H1 (cell line): ENCODE measurements around the gene KRTAP12-2. TPM values are rescaled to one million over a fixed set of nuclear protein-coding genes. Genes with fewer than 3 reads are reported as not detected.

Source experiments
- EGR1 ChIP-seq: IDR thresholded peaks from 2 replicates; pipeline ENCODE4 v1.6.1; 2011; ENCODE audit warnings: low read depth, low read length, borderline replicate concordance
- EZH2 ChIP-seq: fragments of 200-600 bp; sonication (generic); IDR thresholded peaks from 2 replicates; pipeline ENCODE4 v1.7.1; 2012; ENCODE audit warnings: low read depth, mild to moderate bottlenecking, moderate library complexity, low read length, inconsistent platforms; ENCODE audit not compliant: severe bottlenecking
- NANOG ChIP-seq: IDR thresholded peaks from 2 replicates; pipeline ENCODE4 v1.6.1; 2011; ENCODE audit warnings: low read length, low read depth, mild to moderate bottlenecking, inconsistent platforms; ENCODE audit not compliant: insufficient read depth, poor library complexity, severe bottlenecking
- SIN3A ChIP-seq, 2 experiments: IDR thresholded peaks in 1 of 2; conservative IDR thresholded peaks in 1 of 2; 2 replicates each; pipeline ENCODE4 v1.6.1; 2011 to 2012; ENCODE audit warnings: low read length in 2 of 2, improper control_type of control experiment in 1 of 2, low read depth in 1 of 2, mild to moderate bottlenecking in 1 of 2
- SRF ChIP-seq: IDR thresholded peaks from 2 replicates; pipeline ENCODE4 v1.6.1; 2011; ENCODE audit warnings: mild to moderate bottlenecking, low read depth, low read length, moderate library complexity
- TAF1 ChIP-seq: IDR thresholded peaks from 2 replicates; pipeline ENCODE4 v1.6.1; 2011; ENCODE audit warnings: mild to moderate bottlenecking, low read depth, low read length
- TAF7 ChIP-seq: optimal IDR thresholded peaks from 2 replicates; pipeline ENCODE3; 2011; ENCODE audit warnings: low read depth, mild to moderate bottlenecking, inconsistent platforms, low read length, moderate library complexity, borderline replicate concordance
- polyA plus RNA-seq, 7 experiments: library from polyadenylated mRNA; depleted of rRNA in 3 of 7; stranded (reverse) in 5 of 7; unstranded in 2 of 7; fragments of >200 nt in 5 of 7; fragments of 200-250 nt in 2 of 7; gene quantifications; 1 replicate in 5 of 7; 2 replicates in 1 of 7; 4 replicates in 1 of 7; pipeline versions ENCODE4 v1.2.1 to v1.2.3, GENCODE V29; 2011 to 2013; ENCODE audit warnings: missing spikeins in 2 of 7, mixed read lengths in 2 of 7
- total RNA-seq: library from RNA; stranded (reverse); fragmentation: NEBNext Ultra II Directional; extraction: Animal tissue kit (Norgen Biotek cat#: 25700); gene quantifications from 2 replicates; pipeline ENCODE4 v1.2.1, GENCODE V29; 2021
- TF ChIP-seq, protein P1 (sequence below): fragments of 300-600 bp; sonication (generic); IDR thresholded peaks from 2 replicates; pipeline ENCODE4 v1.7.1; 2012; ENCODE audit warnings: low read length, moderate library complexity, mild to moderate bottlenecking, inconsistent platforms; ENCODE audit not compliant: insufficient replicate concordance
- TF ChIP-seq, protein P2 (sequence below): IDR thresholded peaks from 2 replicates; pipeline ENCODE4 v1.6.1; 2012; ENCODE audit warnings: inconsistent platforms

Gene KRTAP12-2
- total and polyA plus RNA-seq, 2 of the 8 experiments (the other 6 are each of a cell fraction or from before 2014, with no cell fraction given), result 0.50 TPM; not detected in 1

DNA sequence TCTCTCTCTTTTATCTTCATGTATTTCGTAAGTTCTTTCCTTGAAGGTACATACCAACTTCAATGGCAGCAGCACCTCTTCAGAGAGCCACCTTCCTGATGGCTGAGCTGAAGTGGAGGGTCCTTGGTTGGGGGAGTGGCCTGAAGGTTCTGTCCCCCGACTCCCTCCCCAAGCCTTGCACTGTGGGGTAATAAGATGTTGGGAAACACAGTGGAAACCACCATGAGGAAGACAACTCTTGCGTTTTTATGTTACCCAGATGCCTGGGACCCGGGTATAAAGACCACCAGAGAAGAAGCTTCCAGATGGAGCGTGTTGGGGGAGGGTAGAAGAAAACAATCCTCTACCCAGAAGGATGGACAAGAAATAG, 8.2 kb downstream of the KRTAP12-2 start (continued):
- TF ChIP-seq, protein P1, sequence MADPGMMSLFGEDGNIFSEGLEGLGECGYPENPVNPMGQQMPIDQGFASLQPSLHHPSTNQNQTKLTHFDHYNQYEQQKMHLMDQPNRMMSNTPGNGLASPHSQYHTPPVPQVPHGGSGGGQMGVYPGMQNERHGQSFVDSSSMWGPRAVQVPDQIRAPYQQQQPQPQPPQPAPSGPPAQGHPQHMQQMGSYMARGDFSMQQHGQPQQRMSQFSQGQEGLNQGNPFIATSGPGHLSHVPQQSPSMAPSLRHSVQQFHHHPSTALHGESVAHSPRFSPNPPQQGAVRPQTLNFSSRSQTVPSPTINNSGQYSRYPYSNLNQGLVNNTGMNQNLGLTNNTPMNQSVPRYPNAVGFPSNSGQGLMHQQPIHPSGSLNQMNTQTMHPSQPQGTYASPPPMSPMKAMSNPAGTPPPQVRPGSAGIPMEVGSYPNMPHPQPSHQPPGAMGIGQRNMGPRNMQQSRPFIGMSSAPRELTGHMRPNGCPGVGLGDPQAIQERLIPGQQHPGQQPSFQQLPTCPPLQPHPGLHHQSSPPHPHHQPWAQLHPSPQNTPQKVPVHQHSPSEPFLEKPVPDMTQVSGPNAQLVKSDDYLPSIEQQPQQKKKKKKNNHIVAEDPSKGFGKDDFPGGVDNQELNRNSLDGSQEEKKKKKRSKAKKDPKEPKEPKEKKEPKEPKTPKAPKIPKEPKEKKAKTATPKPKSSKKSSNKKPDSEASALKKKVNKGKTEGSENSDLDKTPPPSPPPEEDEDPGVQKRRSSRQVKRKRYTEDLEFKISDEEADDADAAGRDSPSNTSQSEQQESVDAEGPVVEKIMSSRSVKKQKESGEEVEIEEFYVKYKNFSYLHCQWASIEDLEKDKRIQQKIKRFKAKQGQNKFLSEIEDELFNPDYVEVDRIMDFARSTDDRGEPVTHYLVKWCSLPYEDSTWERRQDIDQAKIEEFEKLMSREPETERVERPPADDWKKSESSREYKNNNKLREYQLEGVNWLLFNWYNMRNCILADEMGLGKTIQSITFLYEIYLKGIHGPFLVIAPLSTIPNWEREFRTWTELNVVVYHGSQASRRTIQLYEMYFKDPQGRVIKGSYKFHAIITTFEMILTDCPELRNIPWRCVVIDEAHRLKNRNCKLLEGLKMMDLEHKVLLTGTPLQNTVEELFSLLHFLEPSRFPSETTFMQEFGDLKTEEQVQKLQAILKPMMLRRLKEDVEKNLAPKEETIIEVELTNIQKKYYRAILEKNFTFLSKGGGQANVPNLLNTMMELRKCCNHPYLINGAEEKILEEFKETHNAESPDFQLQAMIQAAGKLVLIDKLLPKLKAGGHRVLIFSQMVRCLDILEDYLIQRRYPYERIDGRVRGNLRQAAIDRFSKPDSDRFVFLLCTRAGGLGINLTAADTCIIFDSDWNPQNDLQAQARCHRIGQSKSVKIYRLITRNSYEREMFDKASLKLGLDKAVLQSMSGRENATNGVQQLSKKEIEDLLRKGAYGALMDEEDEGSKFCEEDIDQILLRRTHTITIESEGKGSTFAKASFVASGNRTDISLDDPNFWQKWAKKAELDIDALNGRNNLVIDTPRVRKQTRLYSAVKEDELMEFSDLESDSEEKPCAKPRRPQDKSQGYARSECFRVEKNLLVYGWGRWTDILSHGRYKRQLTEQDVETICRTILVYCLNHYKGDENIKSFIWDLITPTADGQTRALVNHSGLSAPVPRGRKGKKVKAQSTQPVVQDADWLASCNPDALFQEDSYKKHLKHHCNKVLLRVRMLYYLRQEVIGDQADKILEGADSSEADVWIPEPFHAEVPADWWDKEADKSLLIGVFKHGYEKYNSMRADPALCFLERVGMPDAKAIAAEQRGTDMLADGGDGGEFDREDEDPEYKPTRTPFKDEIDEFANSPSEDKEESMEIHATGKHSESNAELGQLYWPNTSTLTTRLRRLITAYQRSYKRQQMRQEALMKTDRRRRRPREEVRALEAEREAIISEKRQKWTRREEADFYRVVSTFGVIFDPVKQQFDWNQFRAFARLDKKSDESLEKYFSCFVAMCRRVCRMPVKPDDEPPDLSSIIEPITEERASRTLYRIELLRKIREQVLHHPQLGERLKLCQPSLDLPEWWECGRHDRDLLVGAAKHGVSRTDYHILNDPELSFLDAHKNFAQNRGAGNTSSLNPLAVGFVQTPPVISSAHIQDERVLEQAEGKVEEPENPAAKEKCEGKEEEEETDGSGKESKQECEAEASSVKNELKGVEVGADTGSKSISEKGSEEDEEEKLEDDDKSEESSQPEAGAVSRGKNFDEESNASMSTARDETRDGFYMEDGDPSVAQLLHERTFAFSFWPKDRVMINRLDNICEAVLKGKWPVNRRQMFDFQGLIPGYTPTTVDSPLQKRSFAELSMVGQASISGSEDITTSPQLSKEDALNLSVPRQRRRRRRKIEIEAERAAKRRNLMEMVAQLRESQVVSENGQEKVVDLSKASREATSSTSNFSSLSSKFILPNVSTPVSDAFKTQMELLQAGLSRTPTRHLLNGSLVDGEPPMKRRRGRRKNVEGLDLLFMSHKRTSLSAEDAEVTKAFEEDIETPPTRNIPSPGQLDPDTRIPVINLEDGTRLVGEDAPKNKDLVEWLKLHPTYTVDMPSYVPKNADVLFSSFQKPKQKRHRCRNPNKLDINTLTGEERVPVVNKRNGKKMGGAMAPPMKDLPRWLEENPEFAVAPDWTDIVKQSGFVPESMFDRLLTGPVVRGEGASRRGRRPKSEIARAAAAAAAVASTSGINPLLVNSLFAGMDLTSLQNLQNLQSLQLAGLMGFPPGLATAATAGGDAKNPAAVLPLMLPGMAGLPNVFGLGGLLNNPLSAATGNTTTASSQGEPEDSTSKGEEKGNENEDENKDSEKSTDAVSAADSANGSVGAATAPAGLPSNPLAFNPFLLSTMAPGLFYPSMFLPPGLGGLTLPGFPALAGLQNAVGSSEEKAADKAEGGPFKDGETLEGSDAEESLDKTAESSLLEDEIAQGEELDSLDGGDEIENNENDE, result no peak
- TF ChIP-seq TAF1 (no peak), NANOG (no peak), SIN3A (conservative IDR thresholded peaks at IDR 0.05 in 1 of 2, IDR thresholded peaks at IDR 0.05 in 1 of 2; ENCODE audit: low read depth in 1 of 2, low read length in 2 of 2) (no peak), SRF (no peak), EZH2 (no peak), EGR1 (no peak), TAF7 (no peak)
- TF ChIP-seq, protein P2, sequence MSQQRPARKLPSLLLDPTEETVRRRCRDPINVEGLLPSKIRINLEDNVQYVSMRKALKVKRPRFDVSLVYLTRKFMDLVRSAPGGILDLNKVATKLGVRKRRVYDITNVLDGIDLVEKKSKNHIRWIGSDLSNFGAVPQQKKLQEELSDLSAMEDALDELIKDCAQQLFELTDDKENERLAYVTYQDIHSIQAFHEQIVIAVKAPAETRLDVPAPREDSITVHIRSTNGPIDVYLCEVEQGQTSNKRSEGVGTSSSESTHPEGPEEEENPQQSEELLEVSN, result no peak
